Neural cell (in vitro differentiated cells): ENCODE data around the gene EVA1B.

ENCODE experiments used
- CTCF ChIP-seq: fragments of 450-650 bp; IDR thresholded peaks from 2 replicates; pipeline ENCODE4 v1.5.1; 2014; ENCODE audit warnings: antibody characterized with exemption, mild to moderate bottlenecking, moderate library complexity; ENCODE audit not compliant: poor library complexity, severe bottlenecking
- EZH2 ChIP-seq: fragments of 200-600, 300-800 bp; shearing (Covaris generic), sonication (generic); IDR thresholded peaks from 2 replicates; pipeline ENCODE4 v1.6.1; 2014; ENCODE audit warnings: antibody characterized with exemption, low read length, borderline replicate concordance, mild to moderate bottlenecking; ENCODE audit not compliant: insufficient read depth, poor library complexity, severe bottlenecking
- POLR2AphosphoS5 ChIP-seq: IDR thresholded peaks from 2 replicates; pipeline ENCODE4 v1.6.1; 2012
- REST ChIP-seq: IDR thresholded peaks from 2 replicates; pipeline ENCODE4 v1.6.1; 2012; ENCODE audit warnings: borderline replicate concordance

GRCh38 chr1:36337830-36338229, 14.4 kb upstream of the EVA1B start:
- TF ChIP-seq CTCF (no peak), POLR2AphosphoS5 (no peak), EZH2 (no peak), REST (no peak)
